ENCODE data around the gene GNAO1.

DNA sequence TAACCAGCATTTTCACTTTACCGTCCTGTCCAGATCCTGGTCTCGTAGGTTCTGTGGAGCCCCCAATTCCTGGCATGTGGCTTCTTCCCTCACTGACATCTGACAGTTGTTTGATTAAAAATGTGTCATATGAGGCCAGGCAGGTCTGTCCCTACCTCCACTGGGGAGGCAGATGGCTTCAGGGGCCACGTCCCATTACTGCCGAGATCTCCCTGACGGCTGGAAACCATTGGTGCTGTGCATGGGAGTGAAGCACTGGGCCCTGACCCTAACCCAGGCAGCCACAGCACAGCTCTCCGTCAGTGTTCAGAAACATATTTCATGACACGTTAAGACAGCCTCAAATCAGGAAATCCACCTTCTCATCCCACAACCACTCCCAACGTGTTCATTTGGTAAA, 77.5 kb downstream of the GNAO1 start:
- TF ChIP-seq CTCF (IDR thresholded peaks at IDR 0.05) (no peak), POLR2A (IDR thresholded peaks at IDR 0.05) (no peak)
